ENCODE measurements around the gene CDH2.
A peak's percentile ranks its signal among the peaks of the same experiment; 100 is the strongest.

The CDH2 gene

DNA sequence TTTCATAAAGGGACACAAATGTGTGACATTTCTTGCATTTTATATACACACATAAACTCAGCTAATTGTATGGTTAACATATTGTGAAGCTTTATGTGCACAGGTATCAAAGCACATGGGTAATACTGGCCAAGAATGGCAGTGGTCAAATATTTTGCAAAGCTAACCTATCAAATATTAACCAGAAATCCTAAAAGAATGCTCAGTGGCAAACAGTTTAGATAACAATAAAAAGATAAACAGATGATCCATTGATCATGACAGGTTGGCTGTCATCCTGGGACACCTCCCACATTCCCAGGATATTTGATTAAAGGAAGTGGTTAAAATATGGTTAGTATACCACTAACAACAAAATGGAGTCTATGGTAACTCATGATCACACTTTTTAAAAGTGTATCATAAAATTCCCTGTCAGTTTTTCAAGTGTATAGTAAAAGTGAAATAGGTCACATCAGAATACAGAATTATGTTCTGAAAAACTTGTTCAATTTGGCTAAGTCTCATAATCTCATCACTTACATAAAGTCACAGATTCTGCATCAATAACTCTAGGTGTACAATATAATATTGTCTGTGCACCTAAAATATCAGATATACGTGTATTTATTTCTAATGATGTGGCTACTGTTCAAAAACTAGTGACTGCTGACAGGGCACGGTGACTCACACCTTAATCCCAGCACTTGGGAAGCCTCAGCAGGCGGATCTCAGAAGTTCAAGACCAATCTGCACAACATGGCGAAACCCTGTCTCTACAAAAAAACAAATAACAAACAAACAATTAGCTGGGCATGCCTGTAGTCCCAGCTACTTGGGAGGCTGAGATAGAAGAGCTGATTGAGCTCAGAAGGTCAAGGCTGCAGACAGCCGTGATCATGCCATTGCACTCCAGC lies 48.9 kb downstream of the CDH2 start:
- no peak for DNase-seq (ENCODE audit: low spot score)

DNA sequence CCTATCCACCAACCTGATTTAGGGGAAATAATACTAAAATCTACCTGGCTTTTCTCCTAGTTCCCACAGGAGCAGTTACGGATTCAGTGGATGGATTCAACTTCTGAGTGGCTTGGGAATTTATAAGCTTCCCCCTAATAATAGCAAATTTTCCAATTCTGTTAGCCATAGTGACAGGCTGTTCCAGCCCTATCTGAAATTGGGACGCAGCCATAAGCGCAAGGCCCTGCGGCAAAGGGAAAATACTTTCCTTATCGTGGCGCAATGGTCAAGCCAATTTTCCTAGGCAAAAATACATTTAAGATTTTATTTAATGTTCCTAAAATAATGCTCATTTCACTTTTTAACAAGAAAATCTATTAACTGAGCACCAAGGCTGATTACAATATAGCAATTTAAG lies 49.7 kb downstream of the CDH2 start:
- DNase-seq (ENCODE audit: low spot score), result no peak

DNA sequence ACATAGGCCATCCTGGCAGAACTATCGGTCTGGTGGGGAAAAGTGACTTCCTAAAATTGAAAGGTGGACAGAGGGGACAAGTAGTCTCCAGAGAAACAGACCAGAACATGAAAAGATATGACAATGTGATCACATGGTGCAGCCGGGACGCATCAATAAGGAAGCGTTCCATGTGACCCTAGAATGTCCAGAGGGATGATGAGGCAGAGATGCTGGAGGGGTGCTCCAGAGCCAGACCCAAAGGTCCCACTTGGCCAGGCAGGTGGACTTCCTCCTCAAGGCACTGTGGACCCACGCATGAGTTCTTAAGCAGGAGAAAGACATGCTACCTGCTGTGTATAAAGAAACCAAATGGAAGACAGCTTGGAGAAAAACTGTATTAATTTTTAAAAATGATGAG lies 50.2 kb downstream of the CDH2 start:
- DNase-seq (ENCODE audit: low spot score), result no peak

DNA sequence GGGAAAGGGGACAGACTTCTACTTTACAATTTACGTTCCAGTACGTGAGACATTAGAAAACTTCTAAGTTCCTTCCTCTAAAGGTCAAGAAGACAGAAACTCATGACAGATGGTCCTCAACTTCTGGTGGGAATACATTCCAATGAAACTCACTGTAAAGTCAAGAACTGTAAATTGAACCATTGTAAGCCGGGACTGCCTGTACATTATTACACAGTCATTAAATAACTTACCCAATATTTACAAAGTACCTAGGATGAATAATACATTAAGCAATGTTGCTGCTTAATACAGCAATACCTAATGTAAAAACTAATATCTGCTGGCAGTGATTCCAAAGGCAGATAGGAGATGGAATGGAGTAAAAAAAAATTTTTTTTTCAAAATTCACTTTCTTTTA lies 51.9 kb downstream of the CDH2 start:
- DNase-seq (ENCODE audit: low spot score), result no peak

DNA sequence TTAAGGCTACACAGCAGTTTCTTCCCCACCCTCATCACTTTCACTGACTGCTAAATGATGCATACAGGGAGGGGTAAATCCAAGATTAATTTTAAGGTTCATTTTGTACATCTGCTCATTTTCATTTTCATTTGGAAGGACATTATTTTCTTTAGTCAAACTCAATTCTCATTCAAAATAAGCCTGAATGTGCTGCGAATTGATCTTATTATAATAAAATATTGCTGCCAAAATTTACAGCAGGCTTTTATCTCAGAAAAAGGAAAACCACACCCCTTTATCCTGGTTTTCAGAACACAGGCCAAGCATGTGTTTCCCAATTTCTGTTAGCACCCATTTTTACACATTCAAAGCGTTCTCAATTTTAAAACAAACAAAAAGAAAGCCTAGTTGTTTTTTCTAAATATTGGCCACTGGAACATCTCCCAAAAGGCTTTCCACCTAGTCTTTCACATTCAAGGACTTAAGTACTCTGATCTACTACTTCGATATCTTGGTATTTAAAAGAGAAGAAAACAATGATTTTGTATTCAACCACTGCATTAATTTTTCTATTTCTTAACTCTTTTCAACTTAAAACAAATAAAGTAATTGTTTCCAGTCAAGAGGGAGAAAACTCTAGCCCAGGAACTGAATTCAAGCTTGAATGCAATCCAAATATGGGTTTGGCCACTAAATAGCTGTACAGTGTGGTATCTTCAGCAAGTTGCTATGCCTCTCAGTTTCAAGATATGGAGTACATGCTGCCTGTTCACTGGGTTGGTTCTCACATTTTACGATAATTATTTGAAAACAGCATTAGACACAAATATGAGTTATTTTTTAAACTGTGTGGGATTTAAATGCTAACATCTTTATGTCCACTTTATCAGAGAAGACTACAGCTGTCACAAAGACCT lies 52.5 kb downstream of the CDH2 start:
- DNase-seq (ENCODE audit: low spot score), result no peak

DNA sequence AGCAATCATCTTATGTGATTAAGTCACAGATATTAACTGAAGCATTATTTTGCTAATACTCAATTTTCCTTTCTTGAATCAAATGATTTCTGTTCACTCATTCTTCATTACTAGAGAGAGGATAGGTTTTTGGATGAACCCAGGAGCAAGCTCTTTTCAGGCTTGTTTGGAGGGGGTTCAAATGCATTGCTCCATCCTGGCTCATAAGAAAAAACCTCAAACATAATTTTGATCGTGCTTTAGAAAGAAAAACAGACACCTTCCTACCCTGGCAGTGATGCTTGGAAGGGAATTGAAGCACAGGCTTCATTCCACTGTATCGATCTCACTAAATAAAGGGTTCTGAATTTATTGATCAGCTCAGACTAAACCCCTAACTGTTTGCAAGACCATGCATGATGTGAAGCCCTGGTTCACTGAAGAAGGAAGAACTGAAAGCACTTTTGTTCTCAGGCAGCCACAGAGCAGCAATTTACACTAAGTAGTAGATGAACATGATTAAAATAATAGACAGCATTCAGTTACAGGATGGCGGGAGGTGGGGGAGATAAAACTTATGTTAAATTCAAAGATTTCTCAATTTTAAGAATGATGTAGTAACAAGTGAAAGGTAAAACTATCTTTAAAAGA lies 53.4 kb downstream of the CDH2 start:
- no peak for DNase-seq (ENCODE audit: low spot score)

DNA sequence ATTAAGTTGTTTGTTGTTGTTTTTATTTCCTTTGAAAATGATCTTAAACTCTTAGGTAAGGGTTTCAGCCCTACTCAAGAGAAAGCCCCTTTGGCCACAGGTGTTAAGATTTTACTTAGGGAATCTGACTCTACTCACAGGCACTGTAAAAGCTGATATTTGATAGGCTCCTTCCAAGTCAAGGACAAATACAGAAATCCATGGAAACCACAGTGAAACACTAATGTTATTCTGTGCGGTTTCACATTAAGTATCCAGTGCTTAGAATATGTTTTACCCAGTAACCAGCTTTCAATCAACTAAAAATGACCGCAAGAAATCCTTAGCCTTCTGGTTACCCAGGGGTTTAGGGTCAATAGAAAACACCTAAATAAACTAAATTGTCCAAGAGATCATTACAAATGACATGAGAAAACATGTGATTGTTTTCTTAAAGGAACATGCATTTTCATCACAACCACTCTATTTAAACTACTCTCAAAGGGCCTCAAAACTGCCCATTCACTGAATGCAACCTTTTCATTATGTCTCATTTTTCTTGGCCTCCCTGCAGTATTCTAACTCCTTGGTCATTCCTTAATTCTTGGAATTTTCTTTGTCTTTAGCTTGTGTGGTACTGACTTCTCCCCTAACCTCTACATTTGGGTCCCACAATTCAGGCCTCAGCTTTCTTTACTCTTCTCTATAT lies 56.0 kb downstream of the CDH2 start:
- no peak for DNase-seq (ENCODE audit: low spot score)

DNA sequence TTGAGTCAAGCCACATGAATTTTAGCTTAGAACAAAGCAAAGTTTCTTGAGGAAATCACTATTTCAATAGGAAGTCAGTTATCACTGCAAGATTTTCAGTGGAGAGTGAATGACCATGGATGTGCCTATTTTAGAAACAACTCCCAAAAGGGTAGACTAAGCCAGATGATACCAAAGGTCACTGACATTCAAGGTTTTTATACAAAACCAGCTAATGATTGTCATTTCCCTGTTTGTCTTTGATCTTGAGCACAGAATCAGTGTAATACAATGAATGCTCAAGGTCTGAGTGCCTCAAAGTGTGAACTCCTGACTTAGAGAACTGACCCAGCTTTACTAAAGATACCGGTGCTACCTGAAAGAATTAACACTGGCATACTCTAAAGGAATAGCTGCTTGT lies 60.5 kb downstream of the CDH2 start:
- no peak for DNase-seq (ENCODE audit: low spot score)

DNA sequence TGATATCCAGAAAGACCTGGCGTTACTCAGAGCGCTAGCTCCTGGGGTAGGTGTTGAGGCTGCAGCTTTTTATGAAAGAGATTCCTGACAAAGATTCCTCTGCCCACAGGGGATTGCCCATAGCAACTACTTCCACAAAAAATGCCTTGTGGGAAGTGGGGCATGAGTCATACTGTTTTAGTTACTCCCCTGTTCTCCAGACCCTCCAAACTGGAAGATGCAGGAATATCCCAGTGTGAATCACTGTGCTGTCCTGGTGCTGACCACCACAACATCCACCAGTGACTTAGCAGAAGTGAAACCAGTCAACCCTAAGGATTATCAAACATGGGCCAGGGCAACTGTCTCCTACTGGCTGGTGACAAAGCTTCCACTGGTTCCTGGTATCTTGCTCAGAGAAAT lies 61.8 kb downstream of the CDH2 start:
- DNase-seq (ENCODE audit: low spot score), result peak; percentile 29

DNA sequence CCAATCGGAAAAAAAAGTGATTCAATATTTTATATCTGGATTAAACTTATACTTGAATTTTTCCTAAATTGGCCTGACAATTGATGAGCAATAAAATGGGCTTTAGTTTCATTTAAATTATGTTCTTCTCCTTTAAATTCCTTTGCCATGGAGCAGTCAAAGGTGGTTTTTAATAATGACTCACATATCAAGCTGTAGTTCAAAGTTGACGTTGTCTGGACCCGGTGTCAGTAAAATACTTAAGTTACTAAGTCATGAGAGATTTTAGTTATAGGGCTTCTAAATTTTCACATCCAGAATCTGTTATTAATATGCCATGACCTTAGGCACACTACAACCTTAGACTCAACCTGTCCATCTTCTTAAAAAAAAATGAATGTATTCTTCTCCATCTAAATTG lies 62.5 kb downstream of the CDH2 start:
- DNase-seq (ENCODE audit: low spot score), result no peak

DNA sequence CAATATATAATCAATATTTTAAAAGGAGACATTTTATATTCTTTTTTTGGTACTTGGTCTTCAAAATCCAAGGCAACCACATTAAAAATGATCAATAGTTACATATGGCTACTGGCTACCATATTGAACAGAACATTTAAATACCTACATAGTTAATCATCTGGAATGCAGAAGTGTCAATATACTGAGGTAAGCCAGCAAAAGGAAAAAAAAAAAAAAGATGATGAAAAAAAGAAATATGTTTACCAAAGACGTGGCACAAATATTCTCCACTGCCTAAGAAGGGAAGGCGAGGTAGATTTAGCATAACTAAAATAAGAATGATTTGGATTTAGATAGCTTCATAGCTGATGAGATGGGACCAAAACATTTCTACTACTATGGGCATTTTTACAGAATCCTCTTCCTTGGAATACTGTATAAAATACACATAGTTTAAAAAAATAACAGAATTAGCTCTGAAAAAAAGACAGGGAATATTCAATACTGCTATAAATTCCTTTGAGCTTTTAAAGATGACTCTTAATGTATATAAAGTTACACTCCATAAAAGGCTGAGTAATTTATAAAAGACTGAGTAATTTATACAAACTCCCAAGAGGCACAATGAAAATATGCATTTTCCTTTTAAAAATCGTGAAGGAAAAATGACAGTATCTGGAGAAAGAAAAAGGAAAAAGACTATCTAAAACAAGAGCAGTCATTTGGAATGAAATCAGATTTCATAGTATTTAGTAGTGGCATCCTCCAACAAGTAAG lies 63.5 kb downstream of the CDH2 start:
- DNase-seq (ENCODE audit: low spot score), result no peak

DNA sequence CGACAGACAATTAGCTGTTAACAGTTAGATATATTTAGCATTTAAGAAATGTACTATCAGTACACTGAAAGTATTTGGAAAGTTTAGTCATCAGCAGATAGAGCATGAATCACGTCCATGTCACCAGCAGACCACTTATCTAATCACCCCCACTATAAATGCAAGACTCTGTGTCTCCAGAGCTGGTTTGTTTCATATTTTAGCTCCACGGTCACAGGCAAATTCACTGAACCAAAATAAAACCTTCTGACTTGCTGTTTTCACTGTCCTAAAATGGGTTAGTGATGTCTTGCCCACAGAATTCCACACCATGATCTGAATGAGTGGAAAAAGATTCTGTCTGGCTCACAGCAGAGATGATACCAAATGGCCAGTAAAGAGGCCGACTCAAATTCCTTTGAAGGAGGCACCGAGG lies 64.9 kb downstream of the CDH2 start:
- peak; percentile 25 for DNase-seq (ENCODE audit: low spot score)

DNA sequence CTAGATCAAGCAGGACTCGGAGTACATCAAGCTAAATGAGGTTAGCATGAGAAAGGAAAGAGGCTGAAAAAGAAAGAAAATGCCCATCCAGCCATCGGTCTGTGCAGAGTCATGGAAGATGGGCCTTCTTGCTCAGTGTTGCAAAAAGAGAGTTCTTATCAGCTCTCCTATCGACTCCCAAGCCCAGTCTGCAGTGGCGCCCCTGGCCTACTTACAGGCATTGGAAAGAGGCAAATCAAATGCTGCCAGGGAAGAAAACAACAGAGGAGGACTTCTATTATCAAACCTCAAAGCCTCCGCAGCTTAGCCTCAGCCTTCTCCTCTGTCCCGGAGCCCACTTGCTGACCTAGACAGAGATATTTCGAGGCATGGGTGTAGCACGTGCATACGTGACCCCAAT lies 66.0 kb downstream of the CDH2 start:
- no peak for DNase-seq (ENCODE audit: low spot score)

DNA sequence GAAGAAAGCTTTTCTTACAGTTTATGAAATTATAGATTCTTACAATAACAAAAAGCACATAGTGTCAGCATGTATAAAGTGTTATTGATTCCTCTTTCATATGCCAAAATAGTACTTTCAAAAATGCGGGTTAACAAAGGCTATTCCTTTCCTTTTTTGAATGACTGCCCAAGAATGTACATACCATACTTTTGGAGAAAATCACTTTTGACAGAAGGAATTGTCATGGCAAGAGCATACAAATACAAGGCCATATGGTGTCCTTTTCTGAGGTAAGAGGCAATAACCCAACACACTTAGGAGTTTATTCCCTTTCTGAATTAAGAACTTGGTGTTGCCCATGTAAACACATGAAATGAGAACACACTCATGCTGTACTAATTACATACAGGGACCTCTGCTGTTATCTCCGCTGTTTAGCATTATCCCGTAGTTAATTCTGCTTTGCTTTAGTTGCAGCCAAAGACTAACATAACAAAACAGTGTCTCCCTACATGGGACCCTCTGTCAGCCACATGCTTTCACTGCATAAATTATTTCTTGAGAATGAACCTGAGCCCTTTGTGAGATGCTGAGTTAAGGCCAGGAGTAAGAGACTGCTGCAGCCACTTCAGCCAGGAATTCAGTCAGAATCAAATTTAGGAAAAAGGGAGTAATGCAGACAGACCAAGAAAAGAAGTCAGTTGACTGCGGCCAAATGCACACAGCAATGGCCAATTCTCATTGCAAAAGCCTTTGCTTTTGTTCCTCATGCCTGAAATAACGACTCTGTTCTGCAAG lies 67.0 kb downstream of the CDH2 start:
- no peak for DNase-seq (ENCODE audit: low spot score)

DNA sequence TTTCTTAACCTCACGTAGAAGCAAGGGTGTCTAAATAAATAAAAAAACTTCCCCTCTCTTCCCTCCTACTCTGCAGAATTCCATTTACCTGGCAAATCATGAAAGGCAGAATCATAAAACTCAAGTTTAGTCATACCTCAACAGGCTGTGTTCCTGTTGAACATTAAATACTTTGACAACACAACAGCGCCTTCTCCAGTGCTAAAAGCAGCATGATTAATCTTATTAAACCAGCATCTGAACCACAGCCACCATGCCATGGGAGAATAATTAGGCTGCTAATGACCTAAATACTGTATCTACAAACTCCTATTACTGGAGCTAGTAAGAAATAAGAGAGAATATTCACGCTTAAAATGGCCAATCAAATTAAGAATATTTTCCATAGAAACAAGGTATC lies 68.1 kb downstream of the CDH2 start:
- no peak for DNase-seq (ENCODE audit: low spot score)

DNA sequence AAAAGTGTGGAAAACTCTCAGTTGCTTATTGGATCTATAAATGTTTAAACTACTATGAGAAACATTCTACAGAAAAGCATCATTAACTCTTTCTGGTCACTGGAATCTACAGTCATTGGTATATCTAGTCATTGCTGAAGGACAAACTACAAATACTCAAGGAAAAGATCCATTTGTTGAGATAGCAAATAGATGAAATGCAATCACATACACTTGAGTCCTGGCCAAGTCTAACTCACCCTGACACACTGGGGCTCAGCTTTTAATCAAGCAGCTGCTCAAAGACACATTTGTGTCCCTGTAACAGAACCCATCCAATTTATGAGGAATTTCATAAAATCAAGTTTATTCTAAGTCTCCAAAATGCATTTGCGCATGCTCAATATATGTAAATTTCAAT lies 68.7 kb downstream of the CDH2 start:
- DNase-seq (ENCODE audit: low spot score), result no peak

DNA sequence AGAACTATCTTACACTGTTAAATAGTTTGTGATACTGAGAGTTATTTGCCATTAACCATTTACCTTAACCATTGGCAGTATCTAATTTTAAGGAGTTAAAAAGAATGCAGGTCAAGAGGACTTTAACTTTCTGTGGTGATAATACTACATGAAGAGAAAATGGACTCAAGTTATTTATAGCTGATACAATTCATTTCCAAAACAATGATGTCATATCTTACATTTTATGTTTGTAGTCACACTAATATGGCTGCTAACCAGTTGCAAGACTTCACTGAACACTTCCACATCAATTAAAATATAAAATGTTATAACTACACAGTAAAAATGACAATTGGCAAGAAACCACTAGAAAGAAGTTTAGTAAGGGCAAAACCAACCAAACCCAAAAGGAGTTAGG lies 77.7 kb downstream of the CDH2 start:
- DNase-seq (ENCODE audit: low spot score), result no peak

DNA sequence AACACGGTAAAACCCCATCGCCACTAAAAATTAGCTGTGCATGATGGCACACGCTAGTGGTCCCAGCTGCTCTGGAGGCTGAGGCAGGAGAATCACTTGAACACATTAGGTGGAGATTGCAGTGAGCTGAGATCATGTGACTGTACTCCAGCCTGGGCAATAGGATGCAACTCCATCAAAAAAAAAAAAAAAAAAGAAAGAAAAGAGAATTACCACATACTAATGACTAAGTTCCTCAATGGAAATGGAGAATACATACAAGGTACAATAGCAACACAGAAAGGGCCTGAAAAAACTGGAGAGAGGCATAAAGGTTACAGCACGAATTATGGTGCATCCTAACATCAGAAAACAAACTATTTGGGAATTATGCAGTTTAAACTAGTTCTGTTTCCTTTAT lies 81.3 kb downstream of the CDH2 start:
- no peak for DNase-seq (ENCODE audit: low spot score)

DNA sequence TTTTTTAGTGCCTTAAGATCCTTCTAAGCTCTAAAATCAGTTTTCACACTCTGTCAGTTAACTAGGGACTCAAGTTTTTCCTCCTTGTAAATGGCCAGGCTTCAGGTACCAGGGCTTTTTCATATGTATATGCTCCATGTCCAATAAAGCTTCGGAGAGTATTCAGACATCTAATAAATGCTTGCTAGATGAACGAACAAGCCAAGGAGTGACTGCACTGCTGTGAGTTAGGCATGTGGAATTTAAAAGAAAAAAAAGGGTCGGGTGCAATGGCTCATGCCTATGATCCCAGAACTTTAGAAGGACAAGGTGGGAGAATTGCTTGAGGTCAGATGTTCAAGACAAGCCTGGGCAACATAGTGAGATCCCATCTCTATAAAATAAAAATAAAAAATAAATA lies 81.9 kb downstream of the CDH2 start:
- no peak for DNase-seq (ENCODE audit: low spot score)

DNA sequence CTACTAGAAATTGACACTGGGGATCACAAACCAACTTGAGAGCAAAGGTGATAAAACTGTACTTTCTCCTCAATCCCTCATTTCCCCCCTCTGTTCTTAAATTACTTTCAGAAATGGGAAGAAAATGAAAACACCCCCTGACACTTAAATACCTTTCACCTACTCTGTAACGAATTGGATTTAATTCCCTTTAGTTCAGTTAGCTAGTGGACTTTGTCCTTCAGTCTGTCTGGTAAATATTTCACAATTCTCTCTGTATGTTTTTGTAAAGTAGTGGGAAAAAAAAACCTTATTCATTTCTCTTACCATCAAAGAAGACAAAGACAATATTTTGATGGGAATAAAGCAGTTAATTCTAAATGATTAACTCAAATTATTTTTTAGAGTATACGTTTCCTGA lies 85.7 kb downstream of the CDH2 start:
- no peak for DNase-seq (ENCODE audit: low spot score)

DNA sequence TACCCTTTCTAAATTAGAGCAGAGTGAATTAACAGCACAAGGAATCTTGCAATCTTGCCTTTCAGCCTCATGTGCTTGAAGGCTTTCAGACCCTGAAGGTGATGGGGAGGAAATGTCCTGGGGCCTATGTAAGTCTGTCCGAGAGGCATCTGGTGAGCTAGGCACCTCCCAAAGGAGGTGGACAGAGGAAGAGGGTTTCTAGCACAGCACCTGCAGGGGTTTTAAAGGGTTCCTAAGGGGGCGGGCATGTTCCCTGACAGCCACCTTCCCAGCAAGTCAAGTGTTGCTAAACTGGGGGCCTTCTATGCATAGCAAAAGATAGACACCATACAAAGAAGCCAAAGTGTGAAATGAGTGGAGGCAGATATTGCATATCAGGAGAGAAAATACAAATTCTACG lies 88.5 kb downstream of the CDH2 start:
- no peak for DNase-seq (ENCODE audit: low spot score)

Measured in AG08396 (cell line).